Endothelial cell of umbilical vein (primary cell): ENCODE data around the gene ACTL10.

ENCODE experiments used
- EZH2 ChIP-seq: IDR thresholded peaks from 2 replicates; pipeline ENCODE4 v1.6.1; 2012; ENCODE audit warnings: borderline replicate concordance, low read depth, mild to moderate bottlenecking, moderate library complexity, low read length, inconsistent platforms; ENCODE audit not compliant: severe bottlenecking
- FOS ChIP-seq: IDR thresholded peaks from 2 replicates; pipeline ENCODE4 v1.6.1; 2011; ENCODE audit warnings: mild to moderate bottlenecking, low read length, moderate library complexity, borderline replicate concordance; ENCODE audit not compliant: insufficient read depth
- GATA2 ChIP-seq: IDR thresholded peaks from 2 replicates; pipeline ENCODE4 v1.7.0; 2011; ENCODE audit warnings: low read depth, mild to moderate bottlenecking, moderate library complexity, mixed read lengths, low read length; ENCODE audit not compliant: insufficient read length, insufficient read depth
- MYC ChIP-seq: IDR thresholded peaks from one replicate; pipeline ENCODE4 v1.6.1; 2011; ENCODE audit warnings: mild to moderate bottlenecking, low read depth, low read length
- POLR2A ChIP-seq: IDR thresholded peaks from 2 replicates; pipeline ENCODE4 v1.6.1; 2012; ENCODE audit warnings: low read depth, mild to moderate bottlenecking, control low read depth, low read length
- POLR2AphosphoS5 ChIP-seq: IDR thresholded peaks from 2 replicates; pipeline ENCODE4 v1.6.1; 2012; ENCODE audit warnings: low read depth, mild to moderate bottlenecking, control low read depth, low read length, moderate library complexity; ENCODE audit not compliant: insufficient read depth
- TF ChIP-seq, protein P1 (sequence below), 2 donors: IDR thresholded peaks; 1 replicate in 1 of 2; 2 replicates in 1 of 2; pipeline ENCODE4 v1.5.1; 2011; ENCODE audit warnings: low read length in 2 of 2, mild to moderate bottlenecking in 2 of 2, moderate library complexity in 2 of 2, control low read depth in 1 of 2, inconsistent platforms in 1 of 2, low read depth in 1 of 2; ENCODE audit not compliant: insufficient read depth in 1 of 2; ENCODE audit errors: extremely low read depth in 1 of 2
- TF ChIP-seq, protein P2 (sequence below): IDR thresholded peaks from 2 replicates; pipeline ENCODE4 v1.6.1; 2011; ENCODE audit not compliant: insufficient read depth, insufficient read length

DNA sequence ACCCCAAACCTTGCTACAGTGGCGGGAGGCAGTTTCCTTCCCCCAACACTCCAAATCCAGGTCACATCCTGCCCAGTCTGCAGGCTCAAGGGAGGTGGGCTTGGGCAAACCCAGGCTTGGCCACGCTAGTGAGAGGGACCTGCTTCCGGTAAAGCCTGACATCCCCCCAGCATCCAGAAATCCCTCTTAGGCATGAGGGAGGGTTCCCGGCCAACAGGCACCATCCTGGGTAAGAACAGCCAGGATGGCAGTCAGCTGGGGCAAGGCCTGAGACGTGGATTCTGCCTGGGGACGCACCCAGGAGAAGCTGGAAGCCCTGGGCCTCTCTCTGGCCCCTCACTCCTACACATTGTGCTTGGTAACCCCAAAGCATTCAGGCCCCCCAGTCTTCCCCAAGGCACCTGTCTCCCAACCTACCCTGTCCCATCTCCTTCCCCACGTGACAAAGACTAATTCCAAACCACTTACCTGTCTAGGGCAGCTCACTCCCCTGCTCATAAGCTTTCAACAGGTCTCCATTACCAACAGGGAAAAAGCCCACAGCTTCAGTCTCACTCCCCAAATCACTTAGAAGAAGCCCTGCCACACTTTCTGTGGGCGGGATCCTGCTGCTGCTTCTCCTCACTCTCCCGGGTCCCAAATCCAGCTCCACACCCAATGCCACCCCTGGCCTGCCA, 2.5 kb upstream of the ACTL10 start:
- no peak for TF ChIP-seq POLR2A
- TF ChIP-seq, protein P1, sequence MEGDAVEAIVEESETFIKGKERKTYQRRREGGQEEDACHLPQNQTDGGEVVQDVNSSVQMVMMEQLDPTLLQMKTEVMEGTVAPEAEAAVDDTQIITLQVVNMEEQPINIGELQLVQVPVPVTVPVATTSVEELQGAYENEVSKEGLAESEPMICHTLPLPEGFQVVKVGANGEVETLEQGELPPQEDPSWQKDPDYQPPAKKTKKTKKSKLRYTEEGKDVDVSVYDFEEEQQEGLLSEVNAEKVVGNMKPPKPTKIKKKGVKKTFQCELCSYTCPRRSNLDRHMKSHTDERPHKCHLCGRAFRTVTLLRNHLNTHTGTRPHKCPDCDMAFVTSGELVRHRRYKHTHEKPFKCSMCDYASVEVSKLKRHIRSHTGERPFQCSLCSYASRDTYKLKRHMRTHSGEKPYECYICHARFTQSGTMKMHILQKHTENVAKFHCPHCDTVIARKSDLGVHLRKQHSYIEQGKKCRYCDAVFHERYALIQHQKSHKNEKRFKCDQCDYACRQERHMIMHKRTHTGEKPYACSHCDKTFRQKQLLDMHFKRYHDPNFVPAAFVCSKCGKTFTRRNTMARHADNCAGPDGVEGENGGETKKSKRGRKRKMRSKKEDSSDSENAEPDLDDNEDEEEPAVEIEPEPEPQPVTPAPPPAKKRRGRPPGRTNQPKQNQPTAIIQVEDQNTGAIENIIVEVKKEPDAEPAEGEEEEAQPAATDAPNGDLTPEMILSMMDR (IDR thresholded peaks at IDR 0.05; ENCODE audit: extremely low read depth in 1 of 2, insufficient read depth in 1 of 2, low read depth in 1 of 2, low read length in 2 of 2): no peak
- no peak for TF ChIP-seq POLR2AphosphoS5
- TF ChIP-seq MYC: no peak
- TF ChIP-seq, protein P2, sequence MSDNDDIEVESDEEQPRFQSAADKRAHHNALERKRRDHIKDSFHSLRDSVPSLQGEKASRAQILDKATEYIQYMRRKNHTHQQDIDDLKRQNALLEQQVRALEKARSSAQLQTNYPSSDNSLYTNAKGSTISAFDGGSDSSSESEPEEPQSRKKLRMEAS: no peak
- TF ChIP-seq EZH2: no peak
- no peak for TF ChIP-seq FOS
- TF ChIP-seq GATA2: no peak
